Ishikawa (cell line): ENCODE results near the gene ALKBH3.

Source experiments
- CEBPB ChIP-seq: IDR thresholded peaks from 2 replicates; pipeline ENCODE4 v1.6.1; 2012
- CREB1 ChIP-seq: IDR thresholded peaks from 2 replicates; pipeline ENCODE4 v1.6.1; 2012; ENCODE audit warnings: low read depth
- EGR1 ChIP-seq: IDR thresholded peaks from 2 replicates; pipeline ENCODE4 v1.6.1; 2012
- EP300 ChIP-seq: IDR thresholded peaks from 2 replicates; pipeline ENCODE4 v1.6.1; 2012; ENCODE audit warnings: borderline replicate concordance
- FOXM1 ChIP-seq: IDR thresholded peaks from 2 replicates; pipeline ENCODE4 v1.6.1; 2012; ENCODE audit warnings: low read depth, borderline replicate concordance
- MAX ChIP-seq: IDR thresholded peaks from 2 replicates; pipeline ENCODE4 v1.6.1; 2012
- NFIC ChIP-seq: IDR thresholded peaks from 2 replicates; pipeline ENCODE4 v1.6.1; 2012
- RAD21 ChIP-seq: IDR thresholded peaks from 2 replicates; pipeline ENCODE4 v1.6.1; 2012; ENCODE audit warnings: low read depth
- REST ChIP-seq: IDR thresholded peaks from 2 replicates; pipeline ENCODE4 v1.6.1; 2012; ENCODE audit warnings: low read depth, mild to moderate bottlenecking
- TAF1 ChIP-seq: IDR thresholded peaks from 2 replicates; pipeline ENCODE4 v1.6.1; 2012; ENCODE audit warnings: low read depth, mild to moderate bottlenecking
- TCF12 ChIP-seq: IDR thresholded peaks from 2 replicates; pipeline ENCODE4 v1.6.1; 2012; ENCODE audit warnings: low read depth
- TEAD4 ChIP-seq: IDR thresholded peaks from 2 replicates; pipeline ENCODE4 v1.6.1; 2012
- USF1 ChIP-seq: IDR thresholded peaks from 2 replicates; pipeline ENCODE4 v1.6.1; 2012
- YY1 ChIP-seq: IDR thresholded peaks from 2 replicates; pipeline ENCODE4 v1.6.1; 2012; ENCODE audit warnings: low read depth
- ZBTB7A ChIP-seq: IDR thresholded peaks from 2 replicates; pipeline ENCODE4 v1.6.1; 2012; ENCODE audit warnings: low read depth

ALKBH3 gene

GRCh38 chr11:43835104-43835503, 45.5 kb upstream of the ALKBH3 start:
- TF ChIP-seq YY1 (no peak), USF1 (no peak), TCF12 (no peak), EP300 (no peak), RAD21 (no peak), FOXM1 (no peak), MAX (no peak), CEBPB (no peak), ZBTB7A (no peak), EGR1 (no peak), TEAD4 (no peak), CREB1 (no peak), NFIC (no peak), REST (no peak), TAF1 (no peak)

- TF ChIP-seq EP300 = no peak
- TF ChIP-seq TCF12 = no peak
- TF ChIP-seq ZBTB7A = no peak
- TF ChIP-seq EGR1 = no peak
- no peak for TF ChIP-seq MAX
- TF ChIP-seq YY1 = no peak
- no peak for TF ChIP-seq FOXM1
- no peak for TF ChIP-seq USF1
- TF ChIP-seq TEAD4 = no peak
- no peak for TF ChIP-seq TAF1
- TF ChIP-seq CREB1 = no peak
- no peak for TF ChIP-seq CEBPB
- TF ChIP-seq NFIC = no peak
- no peak for TF ChIP-seq RAD21
- TF ChIP-seq REST = no peak
Measured at GRCh38 chr11:43837879-43838278, 42.8 kb upstream of the ALKBH3 start.

GRCh38 chr11:43842021-43842420, 38.6 kb upstream of the ALKBH3 start:
- TF ChIP-seq REST (no peak), TEAD4 (no peak), ZBTB7A (no peak), CEBPB (no peak), USF1 (no peak), NFIC (no peak), YY1 (no peak), FOXM1 (no peak), EGR1 (no peak), CREB1 (no peak)

GRCh38 chr11:43845816-43846215, 34.8 kb upstream of the ALKBH3 start:
- TF ChIP-seq REST = no peak
- no peak for TF ChIP-seq RAD21
- no peak for TF ChIP-seq FOXM1
- TF ChIP-seq YY1 = no peak
- TF ChIP-seq TEAD4 = no peak
- no peak for TF ChIP-seq TAF1
- no peak for TF ChIP-seq USF1
- TF ChIP-seq NFIC = no peak
- no peak for TF ChIP-seq TCF12
- TF ChIP-seq EGR1 = no peak
- no peak for TF ChIP-seq CREB1
- no peak for TF ChIP-seq CEBPB
- no peak for TF ChIP-seq ZBTB7A
- TF ChIP-seq EP300 = no peak
- no peak for TF ChIP-seq MAX
